ENCODE measurements around the gene CAMTA1. TPM values are rescaled to one million over a fixed set of nuclear protein-coding genes. Genes with fewer than 3 reads are reported as not detected.

The CAMTA1 gene
- total RNA-seq, 1 experiment from 2014 or later: 82.2 TPM

GRCh38 chr1:7448986-7449385, 663.7 kb downstream of the CAMTA1 start:
- no peaks in the 10 kb centered on the region for H3K36me3 ChIP-seq (ENCODE audit: control insufficient read depth, insufficient read depth, low read length)
- BruUV-seq (replicated peaks): no TSS peak
- no peaks in the 10 kb centered on the region for H3K9me3 ChIP-seq (ENCODE audit: control insufficient read depth, insufficient read depth, low read depth, low read length)
- no peaks in the 10 kb centered on the region for H3K4me1 ChIP-seq (ENCODE audit: control insufficient read depth, insufficient read depth, low read length)
- intact Hi-C loops (cut with micrococcal nuclease; ENCODE audit: unreplicated experiment) (no loop called here), in situ Hi-C loops (cut with HindIII; ENCODE audit: low pct_unique_long_range_greater_than_20kb, low sequenced_read_pairs) (no loop called here)
- no peak for TF ChIP-seq POLR2AphosphoS5 (IDR thresholded peaks at IDR 0.05; ENCODE audit: low read depth, low read length)
- no peak for TF ChIP-seq CTCF (IDR thresholded peaks at IDR 0.05)
- TF ChIP-seq SIN3A (IDR thresholded peaks at IDR 0.05; ENCODE audit: borderline replicate concordance, insufficient read depth, low read depth, low read length): no peak
- TF ChIP-seq REST (IDR thresholded peaks at IDR 0.05; ENCODE audit: insufficient read depth in 1 of 2, low read depth in 2 of 2, low read length in 1 of 2): no peak
- TF ChIP-seq TCF7L2 (IDR thresholded peaks at IDR 0.05; ENCODE audit: low read depth, low read length): no peak
- no peak overlapping the region for H3K4me3 ChIP-seq (ENCODE audit: low read depth in 2 of 2, low read length in 2 of 2)
- H3K27me3 ChIP-seq (ENCODE audit: control insufficient read depth, insufficient read depth, low read length): no peaks in the 10 kb centered on the region
- no peak for DNase-seq (ENCODE audit: low read depth, low spot score)
- ChIA-PET POLR2A (no interaction called here), CTCF (no interaction called here)
- no peak for ATAC-seq
- no peak overlapping the region for H3K27ac ChIP-seq (ENCODE audit: low read length)

GRCh38 chr1:7449750-7450149, 664.5 kb downstream of the CAMTA1 start:
- TF ChIP-seq CTCF (IDR thresholded peaks at IDR 0.05): no peak
- no peak for TF ChIP-seq SIN3A (IDR thresholded peaks at IDR 0.05; ENCODE audit: borderline replicate concordance, insufficient read depth, low read depth, low read length)
- TF ChIP-seq REST (IDR thresholded peaks at IDR 0.05; ENCODE audit: insufficient read depth in 1 of 2, low read depth in 2 of 2, low read length in 1 of 2): no peak
- no peak for TF ChIP-seq POLR2AphosphoS5 (IDR thresholded peaks at IDR 0.05; ENCODE audit: low read depth, low read length)
- no peak for TF ChIP-seq TCF7L2 (IDR thresholded peaks at IDR 0.05; ENCODE audit: low read depth, low read length)
- no peaks in the 10 kb centered on the region for H3K27me3 ChIP-seq (ENCODE audit: control insufficient read depth, insufficient read depth, low read length)
- no peak overlapping the region for H3K27ac ChIP-seq (ENCODE audit: low read length)
- no TSS peak for BruUV-seq (replicated peaks)
- H3K9me3 ChIP-seq (ENCODE audit: control insufficient read depth, insufficient read depth, low read depth, low read length): no peaks in the 10 kb centered on the region
- intact Hi-C loops (cut with micrococcal nuclease; ENCODE audit: unreplicated experiment) (loop anchor here (10.0 kb wide), 1 partner anchor 195 kb away; no protein-coding TSS in a partner anchor), in situ Hi-C loops (cut with HindIII; ENCODE audit: low pct_unique_long_range_greater_than_20kb, low sequenced_read_pairs) (no loop called here)
- no peak overlapping the region for H3K4me3 ChIP-seq (ENCODE audit: low read depth in 2 of 2, low read length in 2 of 2)
- POLR2A ChIA-PET: no interaction called here
- H3K4me1 ChIP-seq (ENCODE audit: control insufficient read depth, insufficient read depth, low read length): no peaks in the 10 kb centered on the region
- DNase-seq (ENCODE audit: low read depth, low spot score) (no peak), ATAC-seq (no peak)
- H3K36me3 ChIP-seq (ENCODE audit: control insufficient read depth, insufficient read depth, low read length): no peaks in the 10 kb centered on the region
- CTCF ChIA-PET: no interaction called here
